Spleen (tissue), 11 donors: ENCODE results near the gene CMSS1. TPM values are rescaled to one million over a fixed set of nuclear protein-coding genes. Genes with fewer than 3 reads are reported as not detected.

ENCODE experiments used
- DNase-seq: peaks from one replicate; pipeline ENCODE4 v3.0.0-alpha.2; 2020
- H3K27ac ChIP-seq, 8 donors: fragments of 200-600 bp; sonication (generic) in 7 of 8; 1 replicate in 4 of 8; 2 replicates in 4 of 8; pipeline versions ENCODE4 v1.5.0 to v1.8.0; 2016 to 2021; ENCODE audit warnings: inconsistent platforms in 4 of 8, mild to moderate bottlenecking in 4 of 8, moderate library complexity in 1 of 8
- H3K27me3 ChIP-seq, 7 donors: fragments of 200-600 bp; sonication (generic) in 6 of 7; replicated peaks in 1 of 7; 1 replicate in 4 of 7; 2 replicates in 3 of 7; pipeline versions ENCODE4 v1.5.0 to v1.8.0; 2016 to 2021; ENCODE audit warnings: inconsistent platforms in 3 of 7, mild to moderate bottlenecking in 1 of 7
- H3K36me3 ChIP-seq, 6 donors: fragments of 200-600 bp; sonication (generic) in 5 of 6; 1 replicate in 4 of 6; 2 replicates in 2 of 6; pipeline versions ENCODE4 v1.5.0 to v1.8.0; 2016 to 2021; ENCODE audit warnings: inconsistent platforms in 2 of 6
- H3K4me1 ChIP-seq, 6 donors: fragments of 200-600 bp; sonication (generic) in 5 of 6; 1 replicate in 3 of 6; 2 replicates in 3 of 6; pipeline versions ENCODE4 v1.5.0 to v1.8.0; 2016 to 2021; ENCODE audit warnings: inconsistent platforms in 3 of 6
- H3K4me3 ChIP-seq, 8 donors: fragments of 200-600 bp; sonication (generic) in 7 of 8; 1 replicate in 4 of 8; 2 replicates in 4 of 8; pipeline versions ENCODE4 v1.5.0 to v1.8.0; 2016 to 2021; ENCODE audit warnings: inconsistent platforms in 4 of 8, mild to moderate bottlenecking in 4 of 8, moderate library complexity in 2 of 8
- H3K9me3 ChIP-seq, 8 donors: fragments of 200-600 bp; sonication (generic) in 7 of 8; 1 replicate in 4 of 8; 2 replicates in 4 of 8; pipeline versions ENCODE4 v1.5.0 to v1.8.0; 2016 to 2021; ENCODE audit warnings: inconsistent platforms in 4 of 8
- CTCF ChIP-seq, 11 experiments: fragments of 200-600 bp in 7 of 11; fragments of 450-650 bp in 4 of 11; sonication (generic) in 4 of 11; IDR thresholded peaks in 8 of 11; conservative IDR thresholded peaks in 3 of 11; 1 replicate in 7 of 11; 2 replicates in 4 of 11; pipeline versions ENCODE4 v1.4.0 to v1.8.0; 2016 to 2021; ENCODE audit warnings: antibody characterized with exemption in 11 of 11, inconsistent platforms in 4 of 11, mild to moderate bottlenecking in 1 of 11
- POLR2A ChIP-seq, 3 donors: fragments of 450-650 bp; IDR thresholded peaks; one replicate each; pipeline ENCODE4 v1.5.1; 2017; ENCODE audit warnings: antibody characterized with exemption in 3 of 3, mild to moderate bottlenecking in 1 of 3
- POLR2AphosphoS5 ChIP-seq, 3 donors: sonication (generic); formaldehyde crosslinking; IDR thresholded peaks; one replicate each; pipeline ENCODE4 v1.5.1; 2017; ENCODE audit warnings: antibody characterized with exemption in 3 of 3
- WGBS, 5 donors: extraction: QIAGEN DNeasy Blood & Tissue Kit in 3 of 5; methylation state at CpG; one replicate each; pipeline versions ENCODE4 v1.1.5 to v1.1.7; 2013 to 2018; 5-methylcytosine and 5-hydroxymethylcytosine counted together
- intact Hi-C: fragments of 100-400 bp; cut with DNase I; formaldehyde crosslinking; loops from one replicate; pipeline ENCODE4 v1.15.0; 2023; ENCODE audit warnings: low total_unique reads
- polyA plus RNA-seq, 3 donors: library from polyadenylated mRNA; stranded (reverse); fragments of 200-250 nt; gene quantifications; one replicate each; pipeline ENCODE4 v1.2.1, GENCODE V29; 2013
- total RNA-seq, 7 donors: library from RNA; depleted of rRNA in 3 of 7; stranded (reverse); fragments of >200 nt in 3 of 7; fragmentation: NEBNext Ultra II Directional in 4 of 7; extraction: Animal tissue kit (Norgen Biotek cat#: 25700) in 4 of 7; gene quantifications; one replicate each; pipeline versions ENCODE4 v1.1.0 to v1.2.1, GENCODE V29; 2016 to 2021
- donor health status: healthy with polysubstance abuse.
- donor health status: DM: no; HTN: no; CAD: no; lungs with moderate emphysema.
- donor health status: DM: no; HTN: no; CAD: no.
- donor health status: Bipolar disorder and iron deficiency.
- donor health status: healthy.
- donor health status: DM: no; HTN: no; CAD: no.
- donor health status: DM: yes; HTN: yes; CAD: no.

The CMSS1 gene
- total and polyA plus RNA-seq, 10 donors, result 6.9 to 30.1 (median 20.0) TPM

GRCh38 chr3:99969136-99969535 lies 151.5 kb downstream of the CMSS1 start:
- DNase-seq, result no peak
- no peak overlapping the region for H3K4me3 ChIP-seq
- TF ChIP-seq POLR2AphosphoS5 (IDR thresholded peaks at IDR 0.05) (no peak), CTCF (IDR thresholded peaks at IDR 0.05 in 8 of 11, conservative IDR thresholded peaks at IDR 0.05 in 3 of 11) (no peak), POLR2A (IDR thresholded peaks at IDR 0.05) (no peak)
- H3K36me3 ChIP-seq, result no peaks in the 10 kb centered on the region
- intact Hi-C loops, result no loop called here
- no peaks in the 10 kb centered on the region for H3K4me1 ChIP-seq
- WGBS, 5 donors, result 38 to 66% (median 49%) methylated on average over 3 of the region's 3 CpGs
- peak overlapping the region in 1 of 8 donors; percentile 2 for H3K27ac ChIP-seq
- no peaks in the 10 kb centered on the region for H3K9me3 ChIP-seq
- H3K27me3 ChIP-seq, result no peaks in the 10 kb centered on the region

GRCh38 chr3:99970198-99970597 lies 152.5 kb downstream of the CMSS1 start:
- Histone ChIP-seq H3K9me3 (no peaks in the 10 kb centered on the region), H3K27ac (no peak overlapping the region), H3K27me3 (no peaks in the 10 kb centered on the region), H3K4me3 (no peak overlapping the region), H3K4me1 (no peaks in the 10 kb centered on the region), H3K36me3 (no peaks in the 10 kb centered on the region)
- intact Hi-C loops, result no loop called here
- TF ChIP-seq POLR2AphosphoS5 (IDR thresholded peaks at IDR 0.05) (no peak), POLR2A (IDR thresholded peaks at IDR 0.05) (no peak), CTCF (IDR thresholded peaks at IDR 0.05 in 8 of 11, conservative IDR thresholded peaks at IDR 0.05 in 3 of 11) (no peak)
- 78 to 89% (median 81%) methylated on average over 1 of the region's 1 CpG for WGBS, 5 donors
- DNase-seq, result no peak

- Histone ChIP-seq H3K36me3 (no peaks in the 10 kb centered on the region), H3K27ac (no peak overlapping the region), H3K4me1 (no peaks in the 10 kb centered on the region), H3K4me3 (no peak overlapping the region), H3K9me3 (no peaks in the 10 kb centered on the region), H3K27me3 (no peaks in the 10 kb centered on the region)
- TF ChIP-seq POLR2AphosphoS5 (IDR thresholded peaks at IDR 0.05) (no peak), CTCF (IDR thresholded peaks at IDR 0.05 in 8 of 11, conservative IDR thresholded peaks at IDR 0.05 in 3 of 11) (no peak), POLR2A (IDR thresholded peaks at IDR 0.05) (no peak)
- WGBS, 5 donors, result 93 to 96% (median 95%) methylated on average over 3 of the region's 3 CpGs
- intact Hi-C loops, result no loop called here
- DNase-seq, result no peak
Observed at GRCh38 chr3:99971761-99972160, 154.1 kb downstream of the CMSS1 start.

GRCh38 chr3:99972380-99973104 lies 154.9 kb downstream of the CMSS1 start:
- Histone ChIP-seq H3K36me3 (no peaks in the 10 kb centered on the region), H3K9me3 (no peaks in the 10 kb centered on the region), H3K4me1 (no peaks in the 10 kb centered on the region), H3K27me3 (no peaks in the 10 kb centered on the region), H3K4me3 (no peak overlapping the region), H3K27ac (no peak overlapping the region)
- WGBS, 5 donors, result 90 to 94% (median 92%) methylated on average over 8 of the region's 8 CpGs
- intact Hi-C loops, result no loop called here
- TF ChIP-seq POLR2A (IDR thresholded peaks at IDR 0.05) (no peak), POLR2AphosphoS5 (IDR thresholded peaks at IDR 0.05) (no peak), CTCF (IDR thresholded peaks at IDR 0.05 in 8 of 11, conservative IDR thresholded peaks at IDR 0.05 in 3 of 11) (no peak)
- DNase-seq, result no peak
